Spleen (tissue), 11 donors: Measurements from ENCODE around the gene HFE. TPM values are rescaled to one million over a fixed set of nuclear protein-coding genes. Genes with fewer than 3 reads are reported as not detected.
A peak's percentile ranks its signal among the peaks of the same experiment; 100 is the strongest.

Experiments used
- DNase-seq: peaks from one replicate; pipeline ENCODE4 v3.0.0-alpha.2; 2020
- H3K27ac ChIP-seq, 8 donors: fragments of 200-600 bp; sonication (generic) in 7 of 8; 1 replicate in 4 of 8; 2 replicates in 4 of 8; pipeline versions ENCODE4 v1.5.0 to v1.8.0; 2016 to 2021; ENCODE audit warnings: inconsistent platforms in 4 of 8, mild to moderate bottlenecking in 4 of 8, moderate library complexity in 1 of 8
- H3K27me3 ChIP-seq, 7 donors: fragments of 200-600 bp; sonication (generic) in 6 of 7; replicated peaks in 1 of 7; 1 replicate in 4 of 7; 2 replicates in 3 of 7; pipeline versions ENCODE4 v1.5.0 to v1.8.0; 2016 to 2021; ENCODE audit warnings: inconsistent platforms in 3 of 7, mild to moderate bottlenecking in 1 of 7
- H3K36me3 ChIP-seq, 6 donors: fragments of 200-600 bp; sonication (generic) in 5 of 6; 1 replicate in 4 of 6; 2 replicates in 2 of 6; pipeline versions ENCODE4 v1.5.0 to v1.8.0; 2016 to 2021; ENCODE audit warnings: inconsistent platforms in 2 of 6
- H3K4me1 ChIP-seq, 6 donors: fragments of 200-600 bp; sonication (generic) in 5 of 6; 1 replicate in 3 of 6; 2 replicates in 3 of 6; pipeline versions ENCODE4 v1.5.0 to v1.8.0; 2016 to 2021; ENCODE audit warnings: inconsistent platforms in 3 of 6
- H3K4me3 ChIP-seq, 8 donors: fragments of 200-600 bp; sonication (generic) in 7 of 8; 1 replicate in 4 of 8; 2 replicates in 4 of 8; pipeline versions ENCODE4 v1.5.0 to v1.8.0; 2016 to 2021; ENCODE audit warnings: inconsistent platforms in 4 of 8, mild to moderate bottlenecking in 4 of 8, moderate library complexity in 2 of 8
- H3K9me3 ChIP-seq, 8 donors: fragments of 200-600 bp; sonication (generic) in 7 of 8; 1 replicate in 4 of 8; 2 replicates in 4 of 8; pipeline versions ENCODE4 v1.5.0 to v1.8.0; 2016 to 2021; ENCODE audit warnings: inconsistent platforms in 4 of 8
- POLR2A ChIP-seq, 3 donors: fragments of 450-650 bp; IDR thresholded peaks; one replicate each; pipeline ENCODE4 v1.5.1; 2017; ENCODE audit warnings: antibody characterized with exemption in 3 of 3, mild to moderate bottlenecking in 1 of 3
- POLR2AphosphoS5 ChIP-seq, 3 donors: sonication (generic); formaldehyde crosslinking; IDR thresholded peaks; one replicate each; pipeline ENCODE4 v1.5.1; 2017; ENCODE audit warnings: antibody characterized with exemption in 3 of 3
- WGBS, 5 donors: extraction: QIAGEN DNeasy Blood & Tissue Kit in 3 of 5; methylation state at CpG; one replicate each; pipeline versions ENCODE4 v1.1.5 to v1.1.7; 2013 to 2018; 5-methylcytosine and 5-hydroxymethylcytosine counted together
- intact Hi-C: fragments of 100-400 bp; cut with DNase I; formaldehyde crosslinking; loops from one replicate; pipeline ENCODE4 v1.15.0; 2023; ENCODE audit warnings: low total_unique reads
- polyA plus RNA-seq, 3 donors: library from polyadenylated mRNA; stranded (reverse); fragments of 200-250 nt; gene quantifications; one replicate each; pipeline ENCODE4 v1.2.1, GENCODE V29; 2013
- total RNA-seq, 7 donors: library from RNA; depleted of rRNA in 3 of 7; stranded (reverse); fragments of >200 nt in 3 of 7; fragmentation: NEBNext Ultra II Directional in 4 of 7; extraction: Animal tissue kit (Norgen Biotek cat#: 25700) in 4 of 7; gene quantifications; one replicate each; pipeline versions ENCODE4 v1.1.0 to v1.2.1, GENCODE V29; 2016 to 2021
- TF ChIP-seq, protein P1 (sequence below), 11 experiments: fragments of 200-600 bp in 7 of 11; fragments of 450-650 bp in 4 of 11; sonication (generic) in 4 of 11; IDR thresholded peaks in 8 of 11; conservative IDR thresholded peaks in 3 of 11; 1 replicate in 7 of 11; 2 replicates in 4 of 11; pipeline versions ENCODE4 v1.4.0 to v1.8.0; 2016 to 2021; ENCODE audit warnings: antibody characterized with exemption in 11 of 11, inconsistent platforms in 4 of 11, mild to moderate bottlenecking in 1 of 11
- donor health status: healthy with polysubstance abuse.
- donor health status: DM: no; HTN: no; CAD: no; lungs with moderate emphysema.
- donor health status: DM: no; HTN: no; CAD: no.
- donor health status: Bipolar disorder and iron deficiency.
- donor health status: healthy.
- donor health status: DM: no; HTN: no; CAD: no.
- donor health status: DM: yes; HTN: yes; CAD: no.

The HFE gene
- total and polyA plus RNA-seq, 10 donors = 2.4 to 30.3 (median 14.1) TPM

GRCh38 chr6:26123947-26124780 is 36.9 kb downstream of the HFE start:
- H3K27me3 ChIP-seq = no peaks in the 10 kb centered on the region
- TF ChIP-seq POLR2A (IDR thresholded peaks at IDR 0.05) (peak; percentile 97 to 99 (median 99)), POLR2AphosphoS5 (IDR thresholded peaks at IDR 0.05) (peak; percentile 100)
- TF ChIP-seq, protein P1, sequence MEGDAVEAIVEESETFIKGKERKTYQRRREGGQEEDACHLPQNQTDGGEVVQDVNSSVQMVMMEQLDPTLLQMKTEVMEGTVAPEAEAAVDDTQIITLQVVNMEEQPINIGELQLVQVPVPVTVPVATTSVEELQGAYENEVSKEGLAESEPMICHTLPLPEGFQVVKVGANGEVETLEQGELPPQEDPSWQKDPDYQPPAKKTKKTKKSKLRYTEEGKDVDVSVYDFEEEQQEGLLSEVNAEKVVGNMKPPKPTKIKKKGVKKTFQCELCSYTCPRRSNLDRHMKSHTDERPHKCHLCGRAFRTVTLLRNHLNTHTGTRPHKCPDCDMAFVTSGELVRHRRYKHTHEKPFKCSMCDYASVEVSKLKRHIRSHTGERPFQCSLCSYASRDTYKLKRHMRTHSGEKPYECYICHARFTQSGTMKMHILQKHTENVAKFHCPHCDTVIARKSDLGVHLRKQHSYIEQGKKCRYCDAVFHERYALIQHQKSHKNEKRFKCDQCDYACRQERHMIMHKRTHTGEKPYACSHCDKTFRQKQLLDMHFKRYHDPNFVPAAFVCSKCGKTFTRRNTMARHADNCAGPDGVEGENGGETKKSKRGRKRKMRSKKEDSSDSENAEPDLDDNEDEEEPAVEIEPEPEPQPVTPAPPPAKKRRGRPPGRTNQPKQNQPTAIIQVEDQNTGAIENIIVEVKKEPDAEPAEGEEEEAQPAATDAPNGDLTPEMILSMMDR (IDR thresholded peaks at IDR 0.05 in 8 of 11, conservative IDR thresholded peaks at IDR 0.05 in 3 of 11) = peak in 4 of 11 experiments; percentile 2 to 8 (median 5)
- DNase-seq = peak; percentile 95
- H3K36me3 ChIP-seq = peaks cover 0 to 24% (median 7%) of the 10 kb centered on the region in 6 donors
- intact Hi-C loops = no loop called here
- peaks cover 21 to 39% (median 33%) of the 10 kb centered on the region in 6 donors for H3K4me1 ChIP-seq
- H3K4me3 ChIP-seq = peak overlapping the region; percentile 58 to 84 (median 64)
- H3K9me3 ChIP-seq = no peaks in the 10 kb centered on the region
- peak overlapping the region; percentile 97 to 100 (median 100) for H3K27ac ChIP-seq
- 0 to 1% (median 0%) methylated on average over 37 to 45 of the region's 45 CpGs for WGBS, 5 donors

DNA sequence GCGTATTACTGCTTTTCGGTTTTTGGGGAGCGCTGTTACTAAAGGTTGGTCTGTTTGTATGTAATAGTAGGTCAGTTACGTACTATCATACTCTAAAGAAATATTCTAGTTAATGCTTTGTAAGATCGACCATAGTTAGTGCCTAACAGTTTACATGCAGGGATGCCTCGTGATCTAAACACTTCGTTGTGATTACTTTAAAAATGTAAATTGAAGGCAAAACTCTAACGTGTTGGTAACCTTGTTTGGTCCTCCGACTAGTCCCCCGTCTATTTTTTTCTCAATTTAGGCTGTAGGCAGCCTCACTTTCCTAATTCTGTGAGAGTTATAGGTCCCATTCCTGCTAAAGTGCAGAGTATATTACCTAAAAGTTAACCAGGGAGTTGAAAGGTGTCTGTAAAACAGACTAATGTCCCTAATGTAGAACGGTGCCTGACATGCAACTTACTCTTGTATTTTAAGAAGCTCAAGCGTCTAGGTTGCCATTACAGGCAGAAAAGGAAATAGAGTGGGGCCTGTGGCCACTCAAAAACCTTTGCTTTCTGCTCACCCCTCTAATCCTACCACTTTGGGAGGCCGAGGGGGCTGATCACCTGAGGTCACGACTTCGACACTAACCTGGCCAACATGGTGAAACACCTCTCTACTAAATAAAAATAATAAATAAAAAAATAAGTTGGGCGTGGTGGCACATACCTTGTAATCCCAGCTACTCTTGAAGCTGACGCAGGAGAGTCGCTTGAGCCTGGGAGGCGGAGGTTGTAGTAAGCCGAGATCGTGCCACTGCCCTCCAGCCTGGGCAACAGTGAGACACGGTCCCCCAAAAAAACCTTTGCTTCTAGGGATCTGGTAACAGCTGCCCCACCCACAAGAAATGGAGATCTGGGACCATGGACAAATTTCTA is 37.8 kb downstream of the HFE start:
- H3K4me1 ChIP-seq = peaks cover 22 to 48% (median 42%) of the 10 kb centered on the region in 6 donors
- H3K9me3 ChIP-seq = no peaks in the 10 kb centered on the region
- peak overlapping the region; percentile 54 to 84 (median 64) for H3K4me3 ChIP-seq
- TF ChIP-seq POLR2A (IDR thresholded peaks at IDR 0.05) (peak in 1 of 3 donors; percentile 8), POLR2AphosphoS5 (IDR thresholded peaks at IDR 0.05) (peak in 1 of 3 donors; percentile 63)
- TF ChIP-seq, protein P1 (IDR thresholded peaks at IDR 0.05 in 8 of 11, conservative IDR thresholded peaks at IDR 0.05 in 3 of 11) = no peak
- peaks cover 0 to 32% (median 16%) of the 10 kb centered on the region in 6 donors for H3K36me3 ChIP-seq
- H3K27ac ChIP-seq = peak overlapping the region; percentile 97 to 100 (median 100)
- DNase-seq = peak; percentile 80
- WGBS, 5 donors = 0 to 1% (median 0%) methylated on average over 22 of the region's 22 CpGs
- H3K27me3 ChIP-seq = no peaks in the 10 kb centered on the region
- intact Hi-C loops = no loop called here

DNA sequence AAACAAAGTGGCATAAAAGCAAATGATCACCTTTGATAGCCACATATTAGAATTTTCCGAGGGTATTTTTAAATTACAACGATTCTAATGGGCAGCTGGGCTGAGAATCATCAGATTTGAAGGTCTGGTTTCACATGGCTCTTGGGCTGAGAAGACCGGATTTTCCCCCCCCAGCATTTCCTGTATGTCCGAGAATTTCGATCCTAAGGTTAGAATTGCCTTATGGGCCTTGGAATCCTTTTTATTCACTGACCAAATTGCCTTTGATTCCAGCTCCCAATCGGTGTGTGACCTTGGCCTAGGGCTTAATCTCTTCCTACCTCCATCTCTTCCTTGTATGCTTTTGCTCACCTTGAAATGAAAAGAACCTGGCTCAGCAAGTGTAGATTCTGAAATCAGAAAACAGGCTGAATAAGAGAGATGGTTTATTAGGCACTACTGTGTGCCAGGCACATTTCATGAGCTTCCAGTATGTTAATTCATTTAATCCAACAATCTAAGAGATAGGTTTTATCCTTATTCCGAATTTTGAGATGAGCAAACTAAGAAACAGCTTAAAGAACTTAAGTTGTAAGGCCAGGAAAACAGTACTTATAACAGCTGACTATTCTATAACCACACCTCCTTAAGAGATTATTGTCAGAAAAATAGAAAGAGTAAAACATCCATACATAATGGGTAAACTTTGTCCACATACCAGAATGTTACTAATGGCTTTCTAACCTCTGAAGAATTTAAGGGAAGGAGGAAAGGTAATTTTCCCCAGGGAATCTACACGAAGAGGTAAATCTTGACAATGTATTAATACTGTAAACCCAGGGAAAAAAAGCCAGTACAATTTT is 39.4 kb downstream of the HFE start:
- H3K27me3 ChIP-seq = no peaks in the 10 kb centered on the region
- peaks cover 0 to 48% (median 28%) of the 10 kb centered on the region in 6 donors for H3K36me3 ChIP-seq
- peak overlapping the region; percentile 97 to 100 (median 100) for H3K27ac ChIP-seq
- DNase-seq = no peak
- WGBS, 5 donors = 3 to 6% (median 4%) methylated on average over 8 of the region's 8 CpGs
- TF ChIP-seq POLR2AphosphoS5 (IDR thresholded peaks at IDR 0.05) = no peak
- no peak for TF ChIP-seq POLR2A (IDR thresholded peaks at IDR 0.05)
- TF ChIP-seq, protein P1 (IDR thresholded peaks at IDR 0.05 in 8 of 11, conservative IDR thresholded peaks at IDR 0.05 in 3 of 11) = no peak
- peak overlapping the region; percentile 54 to 84 (median 64) for H3K4me3 ChIP-seq
- intact Hi-C loops = no loop called here
- H3K9me3 ChIP-seq = no peaks in the 10 kb centered on the region
- peaks cover 26 to 60% (median 53%) of the 10 kb centered on the region in 6 donors for H3K4me1 ChIP-seq
